CD1c-positive myeloid dendritic cell (primary cell): Measurements from ENCODE around the gene TGFBR3L.

Experiments used
- DNase-seq: peaks from one replicate; pipeline ENCODE4 v3.0.0-alpha.2; 2016; ENCODE audit errors: extremely low spot score

Gene TGFBR3L

GRCh38 chr19:7904074-7905020, 10.3 kb upstream of the TGFBR3L start:
- DNase-seq = no peak

- no peak for DNase-seq
These were observed 9.4 kb upstream of the TGFBR3L start for GRCh38 chr19:7905268-7905667.

- DNase-seq = no peak
These were observed 8.8 kb upstream of the TGFBR3L start for GRCh38 chr19:7905859-7906258.

- DNase-seq = no peak
These were observed 7.5 kb upstream of the TGFBR3L start for GRCh38 chr19:7907122-7907521.

- DNase-seq = no peak
These were observed 7.1 kb upstream of the TGFBR3L start for GRCh38 chr19:7907544-7907943.

GRCh38 chr19:7908078-7908699, 6.4 kb upstream of the TGFBR3L start:
- no peak for DNase-seq

- DNase-seq = no peak
These were observed 5.7 kb upstream of the TGFBR3L start for GRCh38 chr19:7908742-7909461.

- no peak for DNase-seq
These were observed 5.1 kb upstream of the TGFBR3L start for GRCh38 chr19:7909471-7910067.

- DNase-seq = no peak
These were observed 4.1 kb upstream of the TGFBR3L start for GRCh38 chr19:7910321-7911161.

GRCh38 chr19:7911508-7912143, 3.0 kb upstream of the TGFBR3L start:
- DNase-seq = no peak

GRCh38 chr19:7912144-7912696, 2.4 kb upstream of the TGFBR3L start:
- no peak for DNase-seq

- no peak for DNase-seq
These were observed 1.7 kb upstream of the TGFBR3L start for GRCh38 chr19:7912697-7913564.

- DNase-seq = no peak
These were observed 978 bp upstream of the TGFBR3L start for GRCh38 chr19:7913652-7914051.

- no peak for DNase-seq
These were observed 531 bp upstream of the TGFBR3L start for GRCh38 chr19:7914099-7914498.

GRCh38 chr19:7915250-7916102, 846 bp downstream of the TGFBR3L start:
- DNase-seq = no peak

- peak; percentile 79 for DNase-seq
These were observed 1.7 kb downstream of the TGFBR3L start for GRCh38 chr19:7916103-7916954.

GRCh38 chr19:7916955-7917266, 2.3 kb downstream of the TGFBR3L start:
- no peak for DNase-seq
